ES-I3 (cell line): ENCODE data around the gene CPT1B.
"Not testable (repeated sequence)": the region's sequence is repeated elsewhere in the genome, so short reads cannot be mapped to it uniquely, and the experiment has no call there.

Experiments used
- H3K36me3 ChIP-seq: 2 replicates; pipeline ENCODE4 v1.6.1; 2013; ENCODE audit warnings: mild to moderate bottlenecking, low read length, control low read depth, moderate library complexity; ENCODE audit not compliant: insufficient read depth
- H3K4me1 ChIP-seq: 2 replicates; pipeline ENCODE4 v1.6.1; 2013; ENCODE audit warnings: mild to moderate bottlenecking, control low read depth, low read length; ENCODE audit not compliant: insufficient read depth
- H3K9ac ChIP-seq: 2 replicates; pipeline ENCODE4 v1.6.1; 2013; ENCODE audit warnings: low read depth, mild to moderate bottlenecking, low read length, moderate library complexity
- H3K9me3 ChIP-seq: 2 replicates; pipeline ENCODE4 v1.6.1; 2013; ENCODE audit warnings: mild to moderate bottlenecking, low read length, moderate library complexity; ENCODE audit not compliant: control insufficient read depth, insufficient read depth

The CPT1B gene

GRCh38 chr22:50613291-50613981 lies 35.2 kb upstream of the CPT1B start:
- Histone ChIP-seq H3K36me3 (no peaks in the 10 kb centered on the region), H3K9me3 (no peaks in the 10 kb centered on the region), H3K9ac (no peak overlapping the region), H3K4me1 (no peaks in the 10 kb centered on the region)

GRCh38 chr22:50612528-50613221 lies 34.4 kb upstream of the CPT1B start:
- H3K9me3 ChIP-seq: no peaks in the 10 kb centered on the region

GRCh38 chr22:50612168-50612527 lies 33.9 kb upstream of the CPT1B start:
- no peaks in the 10 kb centered on the region for H3K36me3 ChIP-seq
- no peaks in the 10 kb centered on the region for H3K4me1 ChIP-seq
- H3K9me3 ChIP-seq: no peaks in the 10 kb centered on the region
- H3K9ac ChIP-seq: no peak overlapping the region

More at GRCh38 chr22:50612528-50613221, 34.4 kb upstream of the CPT1B start:
- H3K9ac ChIP-seq: no peak overlapping the region
- H3K4me1 ChIP-seq: no peaks in the 10 kb centered on the region
- H3K36me3 ChIP-seq: no peaks in the 10 kb centered on the region

GRCh38 chr22:50611341-50612060 lies 33.3 kb upstream of the CPT1B start:
- Histone ChIP-seq H3K4me1 (no peaks in the 10 kb centered on the region), H3K9ac (no peak overlapping the region), H3K36me3 (no peaks in the 10 kb centered on the region), H3K9me3 (no peaks in the 10 kb centered on the region)

GRCh38 chr22:50610581-50610980 lies 32.4 kb upstream of the CPT1B start:
- Histone ChIP-seq H3K36me3 (no peaks in the 10 kb centered on the region), H3K4me1 (no peaks in the 10 kb centered on the region), H3K9ac (no peak overlapping the region), H3K9me3 (no peaks in the 10 kb centered on the region)

- no peak overlapping the region for H3K9ac ChIP-seq
- H3K4me1 ChIP-seq: no peaks in the 10 kb centered on the region
- no peaks in the 10 kb centered on the region for H3K9me3 ChIP-seq
- H3K36me3 ChIP-seq: no peaks in the 10 kb centered on the region
Measured at GRCh38 chr22:50610041-50610451, 31.8 kb upstream of the CPT1B start.

GRCh38 chr22:50609599-50609998 lies 31.4 kb upstream of the CPT1B start:
- Histone ChIP-seq H3K9me3 (no peaks in the 10 kb centered on the region), H3K36me3 (no peaks in the 10 kb centered on the region), H3K4me1 (no peaks in the 10 kb centered on the region), H3K9ac (no peak overlapping the region)

- H3K9me3 ChIP-seq: no peaks in the 10 kb centered on the region
- H3K36me3 ChIP-seq: no peaks in the 10 kb centered on the region
- H3K9ac ChIP-seq: no peak overlapping the region
- H3K4me1 ChIP-seq: no peaks in the 10 kb centered on the region
Measured at GRCh38 chr22:50608996-50609395, 30.8 kb upstream of the CPT1B start.

- H3K9ac ChIP-seq, H3K9me3 ChIP-seq, H3K36me3 ChIP-seq, H3K4me1 ChIP-seq: not testable (repeated sequence)
Measured at GRCh38 chr22:50608058-50608840, 30.0 kb upstream of the CPT1B start.

- no peak overlapping the region for H3K9ac ChIP-seq
- H3K9me3 ChIP-seq: no peaks in the 10 kb centered on the region
- H3K36me3 ChIP-seq: no peaks in the 10 kb centered on the region
- no peaks in the 10 kb centered on the region for H3K4me1 ChIP-seq
Measured at GRCh38 chr22:50607659-50608020, 29.4 kb upstream of the CPT1B start.

- Histone ChIP-seq H3K4me1 (no peaks in the 10 kb centered on the region), H3K36me3 (no peaks in the 10 kb centered on the region), H3K9me3 (no peaks in the 10 kb centered on the region), H3K9ac (no peak overlapping the region)
Measured at GRCh38 chr22:50606946-50607658, 28.9 kb upstream of the CPT1B start.

GRCh38 chr22:50606165-50606945 lies 28.1 kb upstream of the CPT1B start:
- Histone ChIP-seq H3K9me3 (no peaks in the 10 kb centered on the region), H3K9ac (no peak overlapping the region), H3K4me1 (no peaks in the 10 kb centered on the region; the same call in 1 of the 2 replicates), H3K36me3 (no peaks in the 10 kb centered on the region)

GRCh38 chr22:50605613-50606074 lies 27.4 kb upstream of the CPT1B start:
- no peaks in the 10 kb centered on the region for H3K36me3 ChIP-seq
- no peaks in the 10 kb centered on the region; the same call in 1 of the 2 replicates for H3K4me1 ChIP-seq
- H3K9ac ChIP-seq: no peak overlapping the region
- H3K9me3 ChIP-seq: no peaks in the 10 kb centered on the region
